A549 (cell line): ENCODE results near the gene UXS1. TPM values are rescaled to one million over a fixed set of nuclear protein-coding genes. Genes with fewer than 3 reads are reported as not detected.
A peak's percentile ranks its signal among the peaks of the same experiment; 100 is the strongest.
"Not testable (repeated sequence)": the region's sequence is repeated elsewhere in the genome, so short reads cannot be mapped to it uniquely, and the experiment has no call there.

Source experiments
- ATAC-seq, 2 experiments: fragments of 200-7000 bp in 1 of 2; fragments of >200 bp in 1 of 2; cut with Nextera tagmentation in 1 of 2; cut with Tn5 transposase in 1 of 2; 3 replicates each; pipeline versions ENCODE4 v1.8.0 to v1.9.1; 2018 to 2020; ENCODE audit warnings: mild to moderate bottlenecking in 1 of 2, moderate library complexity in 1 of 2
- CTCF ChIA-PET: fragments of 300-600 bp; sonication (Branson Sonifier 250); formaldehyde crosslinking; extraction: SDS; loops from one replicate; lab custom pipeline; 2021; ENCODE audit warnings: antibody characterized with exemption, inconsistent platforms; lab: Yijun Ruan, JAX
- POLR2A ChIA-PET: fragments of 350-600 bp; formaldehyde crosslinking; extraction: SDS; loops from one replicate; lab custom pipeline; 2021; ENCODE audit warnings: antibody characterized with exemption, inconsistent platforms; lab: Yijun Ruan, JAX
- DNase-seq, 2 experiments: peaks; one replicate each; pipeline versions ENCODE4 v3.0.0 to v3.0.0-alpha.2; 2011 to 2016; ENCODE audit warnings: low read depth in 1 of 2, low spot score in 1 of 2
- FAIRE-seq: peaks from 2 replicates; lab custom pipeline; 2011; peaks lifted over from hg19 to GRCh38; lab: Jason Lieb, UNC
- H3K27ac ChIP-seq, 2 experiments: fragments of >200 bp; sonication (Bioruptor Twin); formaldehyde crosslinking; 3 replicates each; pipeline ENCODE4 v1.5.1; 2016 to 2017
- H3K4me1 ChIP-seq: fragments of >200 bp; sonication (Bioruptor Twin); formaldehyde crosslinking; 3 replicates; pipeline ENCODE4 v1.6.1; 2016
- H3K4me2 ChIP-seq: fragments of >200 bp; sonication (Bioruptor Twin); formaldehyde crosslinking; 3 replicates; pipeline ENCODE4 v1.6.1; 2016
- H3K4me3 ChIP-seq: fragments of >200 bp; sonication (Bioruptor Twin); formaldehyde crosslinking; 3 replicates; pipeline ENCODE4 v1.5.1; 2016
- H3K9me3 ChIP-seq: fragments of >200 bp; sonication (Bioruptor Twin); formaldehyde crosslinking; 3 replicates; pipeline ENCODE4 v1.6.1; 2016
- CHD2 ChIP-seq: fragments of 150-350 bp; IDR thresholded peaks from 2 replicates; pipeline ENCODE4 v1.6.1; 2014; ENCODE audit warnings: low read length; ENCODE audit not compliant: partially characterized antibody
- FOSL2 ChIP-seq, 2 experiments: fragments of 450-650 bp in 1 of 2; fragments of >200 bp in 1 of 2; sonication (Bioruptor Twin) in 1 of 2; formaldehyde crosslinking; IDR thresholded peaks; 2 replicates each; pipeline versions ENCODE4 v1.5.0 to v1.6.1; 2016 to 2020; ENCODE audit warnings: mild to moderate bottlenecking in 1 of 2, moderate library complexity in 1 of 2
- HEYL ChIP-seq: fragments of 250-450 bp; sonication (Bioruptor Pico); IDR thresholded peaks from 2 replicates; pipeline ENCODE4 v1.8.0; 2021; ENCODE audit warnings: mild to moderate bottlenecking, moderate library complexity
- HOXB5 ChIP-seq: fragments of 250-450 bp; sonication (Bioruptor Pico); IDR thresholded peaks from 2 replicates; pipeline ENCODE4 v1.5.0; 2020; ENCODE audit warnings: mild to moderate bottlenecking, moderate library complexity
- JUN ChIP-seq, 2 experiments: fragments of >200 bp; sonication (Bioruptor Twin); formaldehyde crosslinking; IDR thresholded peaks; 2 replicates in 1 of 2; 3 replicates in 1 of 2; pipeline ENCODE4 v1.6.1; 2016 to 2017
- MYC ChIP-seq: IDR thresholded peaks from 2 replicates; pipeline ENCODE4 v1.6.1; 2012; ENCODE audit warnings: mild to moderate bottlenecking, inconsistent platforms, low read length, improper control_type of control experiment, borderline replicate concordance
- PHF8 ChIP-seq: fragments of 200-600 bp; sonication (generic); IDR thresholded peaks from 2 replicates; pipeline ENCODE4 v1.6.1; 2016; ENCODE audit warnings: low read depth, mild to moderate bottlenecking, antibody characterized with exemption, moderate library complexity, borderline replicate concordance
- POLR2A ChIP-seq: IDR thresholded peaks from 2 replicates; pipeline ENCODE4 v1.6.1; 2012; ENCODE audit warnings: mild to moderate bottlenecking, low read length
- ZSCAN20 ChIP-seq: fragments of 250-450 bp; sonication (Bioruptor Pico); IDR thresholded peaks from 2 replicates; pipeline ENCODE4 v1.8.0; 2022; ENCODE audit warnings: mild to moderate bottlenecking, moderate library complexity
- WGBS: methylation state at CpG from one replicate; pipeline ENCODE4 v1.1.6; 2017; ENCODE audit errors: missing lambda C conversion rate; 5-methylcytosine and 5-hydroxymethylcytosine counted together
- polyA minus RNA-seq: library from RNA; depleted of rRNA, polyadenylated mRNA; stranded (reverse); fragments of >200 nt; gene quantifications from 2 replicates; pipeline ENCODE4 v1.2.3, GENCODE V29; 2011; rRNA and poly(A)+ RNA removed
- polyA plus RNA-seq, 4 experiments: library from polyadenylated mRNA; depleted of rRNA in 3 of 4; stranded (reverse); fragments of >200 nt; fragmentation: RNase III in 1 of 4; extraction: RNeasy Plus Mini Kit Qiagen cat#74134 plus additional on column Dnase treatment in 1 of 4; gene quantifications; 2 replicates in 3 of 4; 3 replicates in 1 of 4; pipeline ENCODE4 v1.2.3, GENCODE V29; 2011 to 2017
- TF ChIP-seq, protein P1 (sequence below): fragments of >200 bp; sonication (Bioruptor Twin); formaldehyde crosslinking; IDR thresholded peaks from 3 replicates; pipeline ENCODE4 v1.6.1; 2016
- TF ChIP-seq, protein P2 (sequence below): IDR thresholded peaks from 2 replicates; pipeline ENCODE4 v1.6.1; 2012; ENCODE audit warnings: low read depth, borderline replicate concordance
- TF ChIP-seq, protein P3 (sequence below): IDR thresholded peaks from 2 replicates; pipeline ENCODE4 v1.6.1; 2012

UXS1 gene
- polyA plus RNA-seq (2011; rRNA removed), result 53.2 and 54.0 TPM in 2 replicates
- polyA plus RNA-seq (2012; cell fraction: cytosol; rRNA removed), result 56.3 and 60.1 TPM in 2 replicates
- polyA plus RNA-seq (2012; cell fraction: nucleus; rRNA removed), result 48.4 and 64.3 TPM in 2 replicates
- 48.5 to 53.6 TPM (median 50.5 TPM) in 3 replicates for polyA plus RNA-seq (2017; fragmentation: RNase III; extraction: RNeasy Plus Mini Kit Qiagen cat#74134 plus additional on column Dnase treatment)
- 79.5 and 83.6 TPM in 2 replicates for polyA minus RNA-seq

DNA sequence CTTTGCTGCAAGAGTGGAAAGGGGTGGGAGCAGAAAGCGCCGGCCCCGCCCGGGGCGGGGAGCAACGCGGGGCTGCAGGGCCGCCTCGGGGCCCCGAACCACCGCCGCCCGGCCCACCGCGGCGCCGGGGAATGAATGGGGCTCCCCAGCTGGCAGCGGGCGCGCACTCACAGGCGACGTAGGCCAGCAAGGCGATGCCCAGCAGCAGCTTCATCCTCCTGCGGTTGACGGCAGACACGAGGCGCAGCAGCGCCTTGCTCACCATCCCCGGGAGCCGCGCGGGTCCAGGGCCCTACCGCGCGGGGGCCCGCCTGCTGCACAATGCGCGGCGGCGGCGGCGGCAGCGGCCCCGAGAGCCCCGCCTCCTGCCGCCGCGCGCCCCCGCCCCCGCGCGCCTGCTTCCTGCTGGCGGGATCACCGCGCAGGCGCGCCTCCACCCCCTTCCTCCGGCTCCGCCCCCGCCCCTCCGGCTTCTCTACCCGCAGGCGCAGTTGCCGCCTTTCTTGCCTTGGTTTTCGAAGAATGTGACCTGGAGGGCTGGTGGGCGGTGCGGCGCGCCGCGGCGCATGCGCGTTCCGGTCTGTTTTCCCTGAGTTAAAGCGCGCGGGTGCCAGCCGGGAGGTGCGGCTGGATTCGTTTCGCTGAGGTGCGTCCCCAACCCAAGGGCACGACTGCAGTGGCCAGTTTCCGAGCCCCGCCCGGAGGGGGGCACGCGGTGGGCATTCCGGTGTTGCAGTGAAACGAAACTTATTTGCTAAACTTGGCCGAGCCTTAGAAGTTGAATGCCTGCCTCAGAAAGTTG is at the start of gene UXS1:
Gene UXS1 (minus strand): TSS at position 325 of the 802 bp plus-strand sequence. CDS start 60 bp downstream, at position 265.
- ChIA-PET POLR2A (no interaction called here), CTCF (interaction anchor here (1.3 kb wide), 1 partner anchor 9 kb away, joined by 3 read pairs; no protein-coding TSS in a partner anchor)
- TF ChIP-seq MYC, result 0 out of 2 replicates have a peak, but pooled peaks have one; percentile 40
- TF ChIP-seq, protein P1, sequence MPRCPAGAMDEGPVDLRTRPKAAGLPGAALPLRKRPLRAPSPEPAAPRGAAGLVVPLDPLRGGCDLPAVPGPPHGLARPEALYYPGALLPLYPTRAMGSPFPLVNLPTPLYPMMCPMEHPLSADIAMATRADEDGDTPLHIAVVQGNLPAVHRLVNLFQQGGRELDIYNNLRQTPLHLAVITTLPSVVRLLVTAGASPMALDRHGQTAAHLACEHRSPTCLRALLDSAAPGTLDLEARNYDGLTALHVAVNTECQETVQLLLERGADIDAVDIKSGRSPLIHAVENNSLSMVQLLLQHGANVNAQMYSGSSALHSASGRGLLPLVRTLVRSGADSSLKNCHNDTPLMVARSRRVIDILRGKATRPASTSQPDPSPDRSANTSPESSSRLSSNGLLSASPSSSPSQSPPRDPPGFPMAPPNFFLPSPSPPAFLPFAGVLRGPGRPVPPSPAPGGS, result peak; percentile 81; the same call in 2 of the 3 replicates
- no peak for TF ChIP-seq FOSL2 (IDR thresholded peaks at IDR 0.05)
- no peak for TF ChIP-seq FOSL2 (CRISPR knock-in tag; IDR thresholded peaks at IDR 0.05)
- peak in 1 of 2 experiments; percentile 69; a peak in 2 of 5 replicates for TF ChIP-seq JUN (IDR thresholded peaks at IDR 0.05)
- peak; percentile 66; the same call in 1 of the 2 replicates for TF ChIP-seq PHF8
- TF ChIP-seq, protein P2, sequence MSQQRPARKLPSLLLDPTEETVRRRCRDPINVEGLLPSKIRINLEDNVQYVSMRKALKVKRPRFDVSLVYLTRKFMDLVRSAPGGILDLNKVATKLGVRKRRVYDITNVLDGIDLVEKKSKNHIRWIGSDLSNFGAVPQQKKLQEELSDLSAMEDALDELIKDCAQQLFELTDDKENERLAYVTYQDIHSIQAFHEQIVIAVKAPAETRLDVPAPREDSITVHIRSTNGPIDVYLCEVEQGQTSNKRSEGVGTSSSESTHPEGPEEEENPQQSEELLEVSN, result peak; percentile 48; the same call in 1 of the 2 replicates
- peak; percentile 89 for TF ChIP-seq POLR2A
- TF ChIP-seq HOXB5 (CRISPR knock-in tag), result no peak
- no peak for TF ChIP-seq ZSCAN20 (CRISPR knock-in tag)
- TF ChIP-seq CHD2, result no peak
- TF ChIP-seq, protein P3, sequence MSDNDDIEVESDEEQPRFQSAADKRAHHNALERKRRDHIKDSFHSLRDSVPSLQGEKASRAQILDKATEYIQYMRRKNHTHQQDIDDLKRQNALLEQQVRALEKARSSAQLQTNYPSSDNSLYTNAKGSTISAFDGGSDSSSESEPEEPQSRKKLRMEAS, result peak; percentile 58; the same call in 1 of the 2 replicates
- 1% methylated on average over 22 of the region's 93 CpGs for WGBS
- peak within 1 kb of the TSS; percentile 85 to 92 for H3K27ac ChIP-seq
- ATAC-seq (peak; percentile 81 to 85), FAIRE-seq (no peak), DNase-seq (peak; percentile 84 to 96)
- peaks cover 22% of the 10 kb centered on the region; the same call in 2 of the 3 replicates for H3K4me1 ChIP-seq
- H3K4me3 ChIP-seq, result peak within 1 kb of the TSS; percentile 91
- peak within 1 kb of the TSS; percentile 86 for H3K4me2 ChIP-seq
- no peaks in the 10 kb centered on the region for H3K9me3 ChIP-seq

DNA sequence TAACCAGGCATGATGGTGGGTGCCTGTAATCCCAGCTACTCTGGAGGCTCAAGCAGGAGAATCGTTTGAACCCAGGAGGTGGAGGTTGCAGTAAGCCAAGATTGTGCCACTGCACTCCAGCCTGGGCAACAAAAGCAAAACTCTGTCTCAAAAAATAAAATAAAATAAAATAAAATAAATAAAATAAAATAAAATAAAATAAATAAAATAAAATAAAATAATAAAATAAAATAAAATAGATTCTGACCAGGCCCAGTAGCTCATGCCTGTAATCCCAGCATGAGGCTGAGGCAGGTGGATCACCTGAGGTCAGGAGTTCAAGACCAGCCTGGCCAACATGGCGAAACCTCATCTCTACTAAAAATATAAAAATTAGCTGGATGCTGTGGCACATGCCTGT is 45.4 kb upstream of the UXS1 start:
- WGBS, result 45% methylated on average over 2 of the region's 2 CpGs
- H3K9me3 ChIP-seq, H3K4me1 ChIP-seq, CTCF ChIA-PET, FAIRE-seq, POLR2A ChIA-PET, ATAC-seq, H3K4me3 ChIP-seq, DNase-seq, H3K4me2 ChIP-seq, H3K27ac ChIP-seq: not testable (repeated sequence)

DNA sequence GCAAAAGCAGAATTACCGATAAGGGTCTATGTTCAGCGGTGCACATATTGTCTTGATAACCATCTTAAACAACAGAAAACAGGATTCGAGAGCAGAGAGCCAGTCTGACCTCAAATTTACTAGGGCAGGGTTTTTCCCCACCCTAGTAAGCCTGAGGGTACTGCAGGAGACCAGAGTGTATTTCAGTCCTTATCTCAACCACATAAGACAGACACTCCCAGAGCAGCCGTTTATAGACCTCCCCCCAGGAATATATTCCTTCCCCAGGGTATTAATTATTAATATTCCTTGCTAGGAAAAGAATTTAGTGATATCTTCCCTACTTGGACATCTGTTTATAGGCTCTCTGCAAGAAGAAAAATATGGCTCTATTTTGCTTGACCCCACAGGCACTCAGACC is 41.3 kb upstream of the UXS1 start:
- H3K4me3 ChIP-seq, H3K4me2 ChIP-seq, H3K9me3 ChIP-seq, H3K27ac ChIP-seq, DNase-seq, POLR2A ChIA-PET, ATAC-seq, FAIRE-seq, H3K4me1 ChIP-seq: not testable (repeated sequence)
- whole genome bisulfite sequencing, result 12% methylated on average over 4 of the region's 4 CpGs
- CTCF ChIA-PET, result interaction anchor here (0.9 kb wide), 1 partner anchor 11 kb away, joined by 3 read pairs; no protein-coding TSS in a partner anchor

DNA sequence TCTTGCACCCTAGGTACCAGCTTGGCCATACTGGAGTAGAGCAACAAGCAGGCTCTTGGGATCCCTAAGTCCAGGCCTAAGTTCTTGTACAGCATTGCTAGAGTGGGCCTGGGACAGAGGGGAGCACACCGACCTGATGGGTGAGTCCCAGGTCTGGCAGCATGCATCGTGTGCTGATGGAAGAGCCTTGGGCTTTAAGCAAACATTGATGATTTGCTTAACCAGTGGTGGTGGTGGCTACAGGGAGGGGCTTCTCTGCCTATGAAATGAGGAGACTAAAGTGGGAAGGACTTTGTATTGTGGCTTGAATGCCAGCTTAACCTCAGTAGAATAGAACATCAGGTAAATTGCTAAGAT is 39.2 kb upstream of the UXS1 start:
- no peaks in the 10 kb centered on the region for H3K9me3 ChIP-seq
- no peak overlapping the region for H3K4me2 ChIP-seq
- H3K27ac ChIP-seq, result no peak overlapping the region
- ChIA-PET POLR2A (no interaction called here), CTCF (no interaction called here)
- FAIRE-seq, result no peak
- H3K4me1 ChIP-seq, result no peaks in the 10 kb centered on the region
- 6% methylated on average over 2 of the region's 2 CpGs for WGBS
- no peak overlapping the region for H3K4me3 ChIP-seq
- no peak for TF ChIP-seq HEYL
- ATAC-seq, result no peak
- no peak for DNase-seq
